GM12875 (cell line): ENCODE data around the gene STUB1.

Experiments
- H3K4me3 ChIP-seq: one replicate; pipeline ENCODE4 v1.5.1; 2011; ENCODE audit warnings: low read depth, low read length, control low read depth
- TF ChIP-seq, protein P1 (sequence below): IDR thresholded peaks from 2 replicates; pipeline ENCODE4 v1.5.1; 2011; ENCODE audit warnings: low read depth, mild to moderate bottlenecking, control low read depth, inconsistent platforms, low read length, moderate library complexity, borderline replicate concordance; ENCODE audit not compliant: insufficient read depth

Gene STUB1

DNA sequence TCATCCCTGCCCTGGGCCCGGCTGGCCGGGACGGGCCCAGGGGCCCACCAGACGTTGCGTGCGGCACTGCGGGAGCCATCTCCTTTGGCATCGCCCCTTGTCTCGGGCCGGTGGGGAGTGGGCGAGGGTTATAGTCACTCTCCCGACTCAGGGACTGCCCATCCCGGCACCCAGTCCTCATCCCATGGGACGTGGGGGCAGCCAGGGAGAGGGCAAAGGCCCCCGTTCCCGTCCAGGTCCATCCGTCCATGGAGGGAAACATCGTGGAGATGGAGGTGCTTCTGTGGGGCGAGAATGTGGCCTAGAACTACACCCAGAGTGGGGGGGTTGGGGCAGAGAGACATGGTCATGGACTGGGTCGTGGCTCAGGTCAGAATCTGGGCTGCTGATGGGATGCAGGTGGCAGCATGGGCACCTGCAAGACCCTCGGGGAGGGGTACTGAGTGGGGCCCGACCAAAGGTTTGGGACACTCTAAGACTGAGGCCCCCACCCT, 33.5 kb upstream of the STUB1 start:
- H3K4me3 ChIP-seq: no peak overlapping the region

DNA sequence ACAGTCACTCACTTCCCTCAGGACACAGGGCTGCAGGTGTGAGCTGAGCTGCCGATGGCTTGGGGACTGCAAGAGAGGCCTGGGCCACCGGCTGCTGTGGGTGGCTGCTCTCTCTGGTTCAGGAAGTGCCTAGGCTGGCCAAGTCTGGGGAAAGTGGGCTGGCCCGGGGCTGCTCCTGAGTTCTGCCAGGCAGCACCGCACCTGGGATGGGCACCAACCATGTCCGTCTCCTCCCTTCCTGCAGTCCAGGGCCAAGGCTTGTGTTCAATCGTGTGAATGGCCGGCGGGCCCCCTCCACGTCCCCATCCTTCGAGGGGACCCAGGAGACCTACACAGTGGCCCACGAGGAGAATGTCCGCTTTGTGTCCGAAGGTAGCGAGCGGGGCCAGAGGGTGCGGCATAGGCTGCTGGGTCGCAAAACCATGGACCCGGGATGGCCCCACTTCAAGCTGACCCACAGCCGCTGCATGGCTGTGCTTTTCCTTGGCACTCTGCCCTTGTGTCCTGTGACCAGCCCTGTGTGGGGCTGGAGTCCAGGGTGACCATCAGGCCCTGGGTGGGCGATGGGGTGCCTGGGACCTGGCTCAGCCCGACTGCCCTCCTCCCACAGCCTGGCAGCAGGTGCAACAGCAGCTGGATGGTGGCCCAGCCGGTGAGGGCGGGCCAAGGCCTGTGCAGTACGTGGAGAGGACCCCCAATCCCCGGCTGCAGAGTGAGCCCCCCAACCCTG, 32.9 kb upstream of the STUB1 start:
- H3K4me3 ChIP-seq: no peak overlapping the region
- TF ChIP-seq, protein P1, sequence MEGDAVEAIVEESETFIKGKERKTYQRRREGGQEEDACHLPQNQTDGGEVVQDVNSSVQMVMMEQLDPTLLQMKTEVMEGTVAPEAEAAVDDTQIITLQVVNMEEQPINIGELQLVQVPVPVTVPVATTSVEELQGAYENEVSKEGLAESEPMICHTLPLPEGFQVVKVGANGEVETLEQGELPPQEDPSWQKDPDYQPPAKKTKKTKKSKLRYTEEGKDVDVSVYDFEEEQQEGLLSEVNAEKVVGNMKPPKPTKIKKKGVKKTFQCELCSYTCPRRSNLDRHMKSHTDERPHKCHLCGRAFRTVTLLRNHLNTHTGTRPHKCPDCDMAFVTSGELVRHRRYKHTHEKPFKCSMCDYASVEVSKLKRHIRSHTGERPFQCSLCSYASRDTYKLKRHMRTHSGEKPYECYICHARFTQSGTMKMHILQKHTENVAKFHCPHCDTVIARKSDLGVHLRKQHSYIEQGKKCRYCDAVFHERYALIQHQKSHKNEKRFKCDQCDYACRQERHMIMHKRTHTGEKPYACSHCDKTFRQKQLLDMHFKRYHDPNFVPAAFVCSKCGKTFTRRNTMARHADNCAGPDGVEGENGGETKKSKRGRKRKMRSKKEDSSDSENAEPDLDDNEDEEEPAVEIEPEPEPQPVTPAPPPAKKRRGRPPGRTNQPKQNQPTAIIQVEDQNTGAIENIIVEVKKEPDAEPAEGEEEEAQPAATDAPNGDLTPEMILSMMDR: no peak

More for the DNA sequence above, 33.5 kb upstream of the STUB1 start:
- TF ChIP-seq, protein P1: no peak

DNA sequence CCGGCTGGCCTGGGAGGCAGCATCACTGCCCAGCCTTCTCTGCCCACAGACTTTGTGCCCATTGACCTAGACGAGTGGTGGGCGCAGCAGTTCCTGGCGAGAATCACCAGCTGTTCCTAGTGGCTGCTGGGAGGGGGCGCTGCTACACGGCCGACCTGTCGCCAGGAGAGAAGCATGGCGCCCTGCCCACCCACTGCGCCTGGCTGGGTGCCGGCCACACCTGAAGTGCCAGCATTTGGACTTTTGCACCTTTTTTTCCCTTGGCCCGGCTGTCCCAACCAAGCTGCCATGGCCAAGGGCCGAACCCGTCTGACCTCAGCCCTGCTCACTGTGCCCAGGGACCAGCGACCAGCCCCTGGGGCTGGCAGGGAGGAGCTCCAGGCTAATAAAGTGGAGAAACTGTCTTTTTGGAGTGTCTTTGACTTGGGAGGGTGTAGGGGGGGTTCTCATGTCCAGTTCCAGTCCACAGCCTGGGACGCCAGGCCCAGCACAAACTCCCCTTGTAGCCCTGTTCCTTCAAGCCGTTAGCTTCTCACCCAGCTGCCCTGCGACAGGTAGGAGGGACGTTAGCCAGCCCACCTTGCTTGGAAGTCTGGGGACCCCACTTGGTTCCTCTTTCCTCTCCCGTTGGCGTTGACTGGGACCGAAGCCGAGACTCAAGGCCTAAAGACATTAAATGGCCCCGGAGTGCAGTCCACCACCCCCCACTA, 32.0 kb upstream of the STUB1 start:
- H3K4me3 ChIP-seq: peak overlapping the region; percentile 81

DNA sequence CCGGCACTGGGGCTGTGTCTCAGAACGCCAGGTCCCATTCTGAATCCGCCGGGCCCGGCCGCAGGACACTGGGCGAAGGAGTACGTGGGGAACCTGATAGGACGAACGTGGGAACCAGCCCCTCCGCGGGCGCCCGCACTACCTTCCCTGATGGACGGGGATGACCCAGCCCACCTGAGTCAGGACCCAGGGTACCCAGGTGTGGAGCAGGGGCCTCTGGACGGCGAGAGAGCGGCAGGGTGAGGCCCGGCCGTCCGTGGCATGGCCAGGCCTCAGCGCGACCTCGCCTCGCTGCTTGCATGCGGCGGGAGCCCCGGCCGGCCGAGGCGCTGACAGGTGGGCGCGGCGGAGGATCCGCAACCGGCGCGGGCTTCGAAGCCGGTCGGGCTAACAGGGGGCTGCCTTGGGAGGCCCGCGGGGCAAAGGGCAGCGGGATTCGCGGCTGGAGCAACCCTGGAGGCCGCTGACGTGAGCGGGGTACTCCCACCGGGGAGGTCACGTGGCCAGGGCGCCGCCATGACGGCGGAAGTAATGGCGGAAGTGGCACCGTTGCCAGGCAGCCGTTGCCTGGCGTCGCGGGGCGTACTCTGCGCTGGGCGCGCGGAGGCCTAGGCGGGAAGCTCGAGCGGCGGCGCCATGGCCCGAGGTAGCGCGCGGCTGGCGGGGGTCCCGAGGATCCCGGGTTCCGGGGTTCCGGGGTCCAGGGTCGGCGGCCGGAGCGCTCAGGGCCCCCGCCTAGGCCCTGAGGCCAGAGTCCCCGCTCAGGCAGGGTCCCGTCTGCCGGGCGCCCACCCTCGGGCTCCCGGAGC, 31.2 kb upstream of the STUB1 start, which contains the start of gene WDR90:
TSS of gene WDR90 (plus strand) at position 585 of the 809 bp plus-strand sequence. CDS start at position 637, 52 bp downstream.
- H3K4me3 ChIP-seq: peak within 1 kb of the TSS; percentile 81
- TF ChIP-seq, protein P1: no peak

More for the DNA sequence above, 32.0 kb upstream of the STUB1 start:
- TF ChIP-seq, protein P1: peak; percentile 88

DNA sequence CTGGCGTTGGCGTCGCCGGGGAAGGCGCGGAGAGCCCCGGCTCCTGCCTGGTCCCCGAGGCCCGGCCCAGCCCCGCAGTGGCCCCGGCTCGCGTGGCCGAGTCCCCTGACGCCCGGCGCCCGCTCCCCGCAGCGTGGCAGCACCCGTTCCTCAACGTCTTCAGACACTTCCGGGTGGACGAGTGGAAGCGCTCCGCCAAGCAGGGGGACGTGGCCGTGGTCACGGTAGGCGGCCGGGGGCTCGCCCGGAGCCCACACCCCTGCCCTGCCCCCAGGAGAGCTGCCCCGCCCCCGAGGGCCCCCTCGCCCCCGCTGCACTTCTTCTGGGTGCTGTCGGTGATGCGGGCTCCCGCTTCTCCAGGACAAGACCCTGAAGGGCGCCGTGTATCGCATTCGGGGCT, 30.6 kb upstream of the STUB1 start:
- peak overlapping the region; percentile 81 for H3K4me3 ChIP-seq
- TF ChIP-seq, protein P1: no peak

DNA sequence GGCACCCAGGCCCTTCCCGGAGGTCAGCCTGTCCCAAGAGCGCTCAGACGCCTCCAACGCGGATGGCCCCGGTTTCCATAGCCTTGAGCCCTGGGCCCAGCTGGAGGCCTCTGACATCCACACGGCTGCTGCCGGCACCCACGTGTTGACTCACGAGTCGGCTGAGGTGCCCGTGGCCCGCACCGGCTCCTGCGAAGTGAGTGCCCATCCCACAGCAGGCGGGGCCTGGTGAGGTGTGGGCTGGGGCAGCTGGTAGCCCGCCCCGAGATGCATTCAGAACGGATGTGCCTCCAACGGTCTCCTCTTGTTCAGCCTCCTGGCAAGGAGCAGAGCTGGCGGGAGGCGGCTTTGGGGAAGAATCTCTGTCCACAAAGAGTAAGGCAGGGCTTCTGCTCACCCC, 28.4 kb upstream of the STUB1 start:
- TF ChIP-seq, protein P1: no peak
- no peak overlapping the region for H3K4me3 ChIP-seq
